ENCODE data around the gene CADPS. TPM values are rescaled to one million over a fixed set of nuclear protein-coding genes. Genes with fewer than 3 reads are reported as not detected.
A peak's percentile ranks its signal among the peaks of the same experiment; 100 is the strongest.

Gene CADPS
- total RNA-seq, 1 experiment from 2014 or later = 0.48 TPM

DNA sequence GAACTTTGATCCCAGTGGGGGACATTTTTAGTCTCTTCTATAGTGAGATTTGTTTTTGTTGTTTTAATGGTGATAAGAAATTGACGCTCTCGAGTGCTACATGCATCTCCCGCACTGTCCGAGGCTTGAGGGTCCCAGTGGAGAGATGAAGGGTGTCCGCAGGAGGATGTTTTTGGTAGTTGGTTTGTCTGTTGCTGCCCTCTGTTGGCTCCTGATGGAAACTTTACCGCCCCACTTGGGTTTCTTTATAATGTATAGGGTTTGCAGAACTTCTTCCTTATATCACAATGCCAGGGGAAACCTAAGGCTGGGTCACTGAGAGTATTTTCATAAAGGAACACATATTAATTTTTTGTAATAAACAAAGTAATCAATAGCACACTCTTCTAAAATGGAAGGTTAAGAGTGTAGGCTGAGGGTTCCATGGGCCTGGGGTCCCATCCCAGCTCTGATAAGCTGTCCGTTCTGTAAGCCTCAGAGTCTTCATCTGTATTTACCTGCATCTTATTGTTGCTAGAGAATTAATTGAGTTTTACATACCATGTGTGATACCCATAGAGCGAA is 316.6 kb downstream of the CADPS start:
- DNase-seq (ENCODE audit: low read depth) = peak; percentile 40

GRCh38 chr3:62557983-62558382 is 317.2 kb downstream of the CADPS start:
- no peak for DNase-seq (ENCODE audit: low read depth)

DNA sequence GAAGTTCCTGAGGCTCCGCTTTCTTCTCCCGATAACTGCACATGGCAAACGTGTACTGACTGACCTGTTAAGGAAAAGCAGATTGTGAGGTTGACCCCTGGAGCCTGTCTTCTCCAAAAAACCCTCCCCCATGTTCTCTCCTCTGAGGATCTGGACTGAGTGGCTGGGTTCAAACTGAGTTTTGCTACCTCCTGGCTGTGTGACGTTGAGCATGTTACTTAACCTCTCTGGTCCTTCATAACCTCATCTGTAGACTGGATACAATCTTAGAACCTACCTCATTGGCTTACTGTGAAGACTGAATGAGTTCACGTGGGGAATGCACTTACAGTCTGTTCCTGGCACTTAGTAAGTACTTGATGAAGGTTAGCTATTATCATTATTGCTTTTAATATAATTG is 317.8 kb downstream of the CADPS start:
- DNase-seq (ENCODE audit: low read depth) = no peak

- no peak for DNase-seq (ENCODE audit: low read depth)
These were observed 318.9 kb downstream of the CADPS start for GRCh38 chr3:62556121-62556815.

- peak; percentile 21 for DNase-seq (ENCODE audit: low read depth)
These were observed 320.9 kb downstream of the CADPS start for GRCh38 chr3:62554264-62554799.

- no peak for DNase-seq (ENCODE audit: low read depth)
These were observed 321.4 kb downstream of the CADPS start for GRCh38 chr3:62553811-62554210.

DNA sequence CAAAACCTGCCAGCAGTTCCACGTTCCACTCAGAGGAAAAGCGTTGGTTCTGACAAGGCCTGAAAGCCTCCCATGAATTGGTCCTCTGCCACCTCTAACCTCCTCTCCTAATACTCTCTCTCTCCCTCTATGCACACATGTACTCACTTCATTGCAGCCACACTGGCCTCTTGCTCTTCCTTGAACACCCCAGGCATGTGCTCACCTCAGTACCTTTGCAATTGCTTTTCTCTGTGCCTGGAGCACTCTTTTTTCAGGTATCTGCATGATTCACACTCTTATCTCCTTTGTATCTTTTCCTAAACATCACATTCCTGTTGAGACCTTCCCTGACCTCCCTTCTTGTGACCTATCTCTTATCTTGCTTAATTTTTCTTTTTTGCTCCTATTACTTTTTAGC is 323.7 kb downstream of the CADPS start:
- no peak for DNase-seq (ENCODE audit: low read depth)

DNA sequence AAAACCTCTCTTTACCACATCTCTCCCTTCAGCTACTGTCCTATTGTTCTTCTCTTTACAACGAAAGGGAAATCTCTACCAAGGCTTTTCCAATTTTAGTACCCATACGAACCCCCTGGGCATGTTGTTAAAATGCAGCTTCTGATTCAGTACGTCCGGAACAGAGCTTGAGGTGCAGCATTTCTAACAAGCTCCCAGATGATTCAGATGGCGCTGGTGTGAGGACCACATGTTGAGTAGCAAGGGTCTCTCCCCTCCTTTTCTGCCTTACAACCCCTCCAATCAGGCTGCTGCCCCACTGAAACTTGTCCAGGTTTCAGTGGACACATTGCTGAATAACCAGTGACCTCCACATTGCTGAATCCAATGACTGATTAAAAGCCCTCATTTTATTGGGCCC is 324.8 kb downstream of the CADPS start:
- peak; percentile 28 for DNase-seq (ENCODE audit: low read depth)

- no peak for DNase-seq (ENCODE audit: low read depth)
These were observed 326.5 kb downstream of the CADPS start for GRCh38 chr3:62548528-62549205.

- DNase-seq (ENCODE audit: low read depth) = peak; percentile 38
These were observed 328.9 kb downstream of the CADPS start for GRCh38 chr3:62546266-62546665.

DNA sequence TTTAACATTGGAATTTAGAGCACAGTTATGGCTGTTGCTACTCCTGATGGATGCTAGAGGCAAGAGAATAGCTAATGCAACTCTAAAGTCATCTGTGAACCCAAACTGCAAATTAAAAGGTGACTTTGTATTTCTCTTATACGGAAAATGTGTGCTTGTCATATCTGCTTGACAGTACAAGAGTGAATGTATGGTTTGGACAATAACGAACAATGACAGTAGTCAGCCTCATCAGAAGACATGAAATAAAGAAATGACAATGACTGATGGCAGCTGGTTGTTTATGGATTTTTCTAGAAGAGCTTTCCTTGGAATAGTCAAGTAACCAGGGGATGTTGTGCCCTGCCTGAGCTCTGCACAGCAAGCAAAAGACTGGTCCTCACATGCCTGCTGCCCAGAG is 333.0 kb downstream of the CADPS start:
- DNase-seq (ENCODE audit: low read depth) = no peak

GRCh38 chr3:62539762-62540161 is 335.5 kb downstream of the CADPS start:
- no peak for DNase-seq (ENCODE audit: low read depth)

- no peak for DNase-seq (ENCODE audit: low read depth)
These were observed 336.4 kb downstream of the CADPS start for GRCh38 chr3:62538691-62539356.

DNA sequence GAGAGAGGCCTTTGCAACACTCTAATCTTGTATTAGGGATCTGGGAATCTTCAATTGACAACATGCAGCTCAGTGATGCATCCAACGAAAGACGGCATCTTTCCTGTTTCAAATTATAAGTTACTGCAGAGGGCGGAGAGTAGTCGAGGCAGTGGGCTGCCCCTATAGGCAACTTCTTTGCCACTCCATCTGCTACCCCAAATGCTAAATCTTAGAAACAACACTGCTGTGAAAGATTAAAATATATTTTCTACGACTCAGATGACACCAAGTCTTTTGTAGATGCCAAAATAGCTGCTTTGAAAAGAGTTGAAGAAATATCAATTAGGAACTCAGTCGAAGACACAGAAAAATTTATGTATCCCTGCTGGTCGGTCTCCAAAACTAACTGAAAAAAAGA is 340.9 kb downstream of the CADPS start:
- no peak for DNase-seq (ENCODE audit: low read depth)

- no peak for DNase-seq (ENCODE audit: low read depth)
These were observed 342.4 kb downstream of the CADPS start for GRCh38 chr3:62532796-62533195.

DNA sequence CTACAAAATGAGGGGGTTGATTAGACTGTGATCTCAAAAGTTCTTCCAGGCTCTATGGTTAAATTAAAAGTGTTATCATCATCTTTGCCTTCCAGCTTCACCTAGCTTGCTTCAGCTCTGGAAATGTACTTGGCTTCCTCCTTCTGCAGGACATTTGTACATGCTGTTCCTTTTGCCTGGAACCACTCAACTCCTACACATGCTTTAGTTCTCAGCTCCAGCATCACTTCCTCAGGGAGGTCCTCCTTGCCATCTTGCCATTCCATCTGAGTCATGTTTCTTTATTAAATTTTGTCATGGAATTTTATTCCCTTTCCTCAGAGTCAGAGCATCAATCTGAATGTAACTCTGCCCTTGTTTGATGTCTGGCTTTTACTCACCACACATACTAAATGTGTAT is 343.2 kb downstream of the CADPS start:
- DNase-seq (ENCODE audit: low read depth) = no peak

- no peak for DNase-seq (ENCODE audit: low read depth)
These were observed 343.7 kb downstream of the CADPS start for GRCh38 chr3:62531493-62531892.

DNA sequence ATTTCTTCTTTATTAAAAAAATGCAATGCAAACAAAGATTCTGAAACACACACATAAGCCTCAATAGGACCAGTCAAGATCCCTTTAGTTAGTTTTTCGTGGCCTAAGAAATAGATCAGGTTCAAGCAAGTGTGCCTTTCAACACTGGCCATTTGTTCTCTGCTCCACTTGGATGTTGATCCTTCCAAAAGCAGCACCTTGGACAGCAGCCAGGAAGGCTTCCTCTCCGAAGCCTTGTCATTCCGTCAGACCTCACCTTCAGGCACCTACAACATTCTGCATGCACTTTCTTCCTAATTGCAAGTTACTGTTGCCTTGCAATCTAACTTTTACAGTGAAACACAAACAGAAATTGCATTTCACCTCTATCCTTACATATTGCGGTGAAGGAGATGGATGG is 346.0 kb downstream of the CADPS start:
- peak; percentile 40 for DNase-seq (ENCODE audit: low read depth)

- DNase-seq (ENCODE audit: low read depth) = peak; percentile 22
These were observed 347.7 kb downstream of the CADPS start for GRCh38 chr3:62527474-62527873.

- DNase-seq (ENCODE audit: low read depth) = peak; percentile 20
These were observed 349.9 kb downstream of the CADPS start for GRCh38 chr3:62525281-62525680.

GRCh38 chr3:62523672-62524071 is 351.5 kb downstream of the CADPS start:
- DNase-seq (ENCODE audit: low read depth) = no peak

GRCh38 chr3:62521464-62522105 is 353.6 kb downstream of the CADPS start:
- DNase-seq (ENCODE audit: low read depth) = no peak
